CD4-positive, alpha-beta T cell treated with Interleukin-21 for 1 hour (primary cell): Measurements from ENCODE around the gene MRPL36.
"Not testable (repeated sequence)": the region's sequence is repeated elsewhere in the genome, so short reads cannot be mapped to it uniquely, and the experiment has no call there.

Experiments used
- DNase-seq: peaks from one replicate; pipeline ENCODE4 v3.0.0-alpha.2; 2020

The MRPL36 gene

DNA sequence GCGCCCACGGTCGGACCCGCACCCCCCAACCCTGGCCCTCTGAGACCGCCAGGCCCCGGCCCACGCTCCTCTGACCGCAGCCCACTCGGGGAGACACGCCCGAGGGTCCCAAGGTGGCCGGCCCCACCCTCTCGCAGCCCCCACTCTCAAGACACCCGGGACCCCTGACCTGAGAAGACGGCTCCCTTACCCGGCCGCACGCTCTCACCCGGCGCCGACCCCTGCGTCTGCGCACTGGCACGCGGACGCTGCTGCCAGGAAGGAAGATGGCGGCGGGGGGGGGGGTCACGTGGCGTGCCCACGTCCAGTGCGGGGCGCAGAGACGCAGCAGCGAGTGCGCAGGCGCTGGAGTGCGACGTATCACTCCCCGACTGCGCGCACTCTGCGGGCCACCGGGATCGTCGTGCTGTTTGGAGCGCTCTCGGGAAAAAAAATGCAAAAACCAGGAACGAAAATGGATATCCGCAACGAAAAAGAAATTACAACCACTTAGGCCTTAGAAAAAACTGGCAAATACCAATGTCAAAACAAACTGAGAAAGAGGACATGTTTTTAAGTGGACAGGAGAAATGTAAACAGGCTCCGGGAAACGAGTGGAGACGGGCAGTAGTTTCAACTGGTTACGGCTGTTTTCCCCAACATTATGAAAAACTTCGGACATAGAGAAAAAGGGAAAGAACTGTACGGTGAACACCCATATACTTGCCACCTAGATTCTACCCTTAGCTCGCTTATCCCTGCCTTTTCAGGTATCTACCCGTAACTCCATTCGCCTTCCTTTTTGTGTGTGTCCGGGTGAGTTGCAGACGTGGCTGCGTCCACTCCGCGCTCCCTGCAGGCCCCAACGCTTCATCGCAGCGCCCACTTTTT is at the start of gene MRPL36:
TSS of gene MRPL36 (minus strand) at position 236 of the 870 bp plus-strand sequence. CDS start 902 bp downstream, outside the sequence.
- DNase-seq, result peak; percentile 91

- DNase-seq, result no peak
These were observed 48.0 kb upstream of the MRPL36 start for GRCh38 chr5:1847611-1848010.

GRCh38 chr5:1847056-1847455 is 47.4 kb upstream of the MRPL36 start:
- no peak for DNase-seq

DNA sequence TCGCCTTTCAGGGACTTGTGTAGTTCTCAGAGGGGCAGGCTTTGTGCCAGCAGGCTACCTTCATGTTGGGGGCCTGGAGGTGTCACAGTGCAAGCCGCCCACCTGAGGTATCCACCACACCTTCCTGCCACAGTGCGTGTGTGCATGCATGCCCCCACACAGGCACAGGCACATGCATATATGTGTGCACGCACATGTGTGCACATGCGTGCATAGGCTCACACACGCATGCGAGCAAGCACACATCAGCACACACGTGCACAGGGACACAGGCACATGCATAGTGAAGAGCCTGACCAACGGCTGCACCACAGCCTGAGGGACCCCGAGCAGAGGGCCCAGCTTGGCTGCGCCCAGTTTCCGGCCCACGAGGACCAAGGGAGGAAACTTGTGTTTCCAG is 46.9 kb upstream of the MRPL36 start:
- DNase-seq, result no peak

DNA sequence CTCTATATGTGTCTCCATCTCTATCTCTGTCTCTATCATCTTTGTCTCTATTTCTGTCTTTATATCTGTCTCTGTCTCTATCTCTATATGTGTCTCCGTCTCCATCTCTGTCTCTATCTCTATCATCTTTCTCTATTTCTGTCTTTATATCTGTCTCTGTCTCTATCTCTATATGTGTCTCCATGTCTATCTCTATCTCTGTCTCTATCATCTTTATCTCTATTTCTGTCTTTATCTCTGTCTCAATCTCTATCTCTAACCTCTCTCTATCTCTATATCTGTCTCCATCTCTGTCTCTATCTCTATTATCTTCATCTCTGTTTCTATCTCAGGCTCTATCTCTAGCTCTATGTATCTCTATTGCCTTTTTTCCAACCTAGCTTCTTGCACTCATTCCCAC is 46.1 kb upstream of the MRPL36 start:
- no peak for DNase-seq

DNA sequence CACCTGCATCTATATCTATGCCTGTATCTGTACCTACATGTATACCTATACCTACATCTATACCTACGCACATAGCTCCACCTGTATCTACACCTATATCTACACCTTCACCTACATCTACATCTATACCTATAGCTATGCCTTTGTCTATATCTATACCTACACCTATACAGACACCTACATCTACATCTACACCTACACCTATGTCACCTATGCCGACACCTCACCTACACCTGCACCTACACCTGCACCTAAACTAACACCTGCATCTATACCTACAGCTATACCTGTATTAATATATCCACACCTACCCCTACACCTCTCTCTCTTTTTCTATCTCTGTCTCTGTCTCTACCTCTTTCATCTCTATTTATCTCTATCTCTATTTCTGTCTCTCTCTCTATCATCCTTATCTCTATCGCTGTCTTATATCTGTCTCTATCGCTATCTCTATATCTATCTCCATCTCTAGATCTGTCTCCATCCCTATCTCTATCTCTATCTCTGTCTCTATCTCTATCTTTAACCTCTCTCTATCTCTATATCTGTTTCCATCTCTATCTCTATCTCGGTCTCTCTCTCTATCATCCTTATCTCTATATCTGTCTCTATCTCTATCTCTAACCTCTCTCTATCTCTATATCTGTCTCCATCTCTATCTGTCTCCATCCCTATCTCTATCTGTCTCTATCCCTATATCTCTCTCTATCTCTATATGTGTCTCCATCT is 45.2 kb upstream of the MRPL36 start:
- no peak for DNase-seq

DNA sequence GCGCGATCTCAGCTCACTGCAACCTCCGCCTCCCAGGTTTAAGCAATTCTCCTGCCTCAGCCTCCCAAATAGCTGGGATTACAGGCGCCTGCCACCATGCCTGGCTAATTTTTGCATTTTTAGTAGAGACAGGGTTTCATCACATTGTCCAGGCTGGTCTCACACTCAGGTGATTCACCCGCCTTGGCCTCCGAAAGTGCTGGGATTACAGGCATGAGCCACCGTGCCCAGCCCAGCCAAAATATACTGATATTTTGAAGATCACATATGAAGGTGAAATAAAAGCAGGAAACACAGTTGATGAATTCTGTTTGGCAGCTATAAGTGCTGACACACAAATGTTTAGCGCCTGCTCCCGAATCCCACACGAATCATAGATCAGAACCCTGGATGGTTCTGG is 44.1 kb upstream of the MRPL36 start:
- DNase-seq, result not testable (repeated sequence)

DNA sequence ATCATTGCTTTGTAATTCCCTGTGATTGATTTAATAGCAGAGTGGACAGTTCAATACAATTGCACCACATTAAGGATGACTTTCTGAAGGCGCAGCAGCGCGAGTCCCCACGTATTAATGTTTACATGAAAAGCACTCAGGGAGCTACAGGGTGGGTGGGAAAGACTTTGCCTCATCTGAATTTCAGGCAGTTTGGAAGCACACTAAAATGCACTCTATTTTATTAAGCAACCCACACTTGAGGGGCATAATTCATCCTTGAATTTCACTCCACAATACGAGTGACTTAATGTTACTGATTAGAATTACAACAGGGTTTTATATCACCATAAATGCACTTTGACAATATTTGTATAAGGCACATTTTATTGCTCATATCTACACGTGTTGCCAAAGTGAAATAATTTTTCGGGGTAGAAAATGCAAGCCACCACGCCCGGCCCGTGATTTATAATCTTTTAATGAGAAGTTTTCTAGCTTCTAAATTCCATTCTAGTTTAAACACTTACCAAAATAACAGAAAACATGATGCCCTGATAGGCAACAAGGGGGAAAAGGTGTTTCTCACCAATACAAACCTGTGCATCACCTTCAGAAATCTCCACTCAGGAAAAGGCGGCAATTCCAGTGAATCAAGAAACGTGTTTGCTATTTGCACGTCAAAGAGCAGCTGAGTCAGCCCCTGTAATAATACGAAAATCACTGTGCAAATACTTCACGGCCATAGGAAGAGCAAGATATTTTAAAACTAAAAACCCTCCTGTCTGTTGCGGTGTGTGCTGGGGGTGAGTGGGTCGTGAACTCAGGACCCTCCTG is 42.6 kb upstream of the MRPL36 start:
- no peak for DNase-seq

DNA sequence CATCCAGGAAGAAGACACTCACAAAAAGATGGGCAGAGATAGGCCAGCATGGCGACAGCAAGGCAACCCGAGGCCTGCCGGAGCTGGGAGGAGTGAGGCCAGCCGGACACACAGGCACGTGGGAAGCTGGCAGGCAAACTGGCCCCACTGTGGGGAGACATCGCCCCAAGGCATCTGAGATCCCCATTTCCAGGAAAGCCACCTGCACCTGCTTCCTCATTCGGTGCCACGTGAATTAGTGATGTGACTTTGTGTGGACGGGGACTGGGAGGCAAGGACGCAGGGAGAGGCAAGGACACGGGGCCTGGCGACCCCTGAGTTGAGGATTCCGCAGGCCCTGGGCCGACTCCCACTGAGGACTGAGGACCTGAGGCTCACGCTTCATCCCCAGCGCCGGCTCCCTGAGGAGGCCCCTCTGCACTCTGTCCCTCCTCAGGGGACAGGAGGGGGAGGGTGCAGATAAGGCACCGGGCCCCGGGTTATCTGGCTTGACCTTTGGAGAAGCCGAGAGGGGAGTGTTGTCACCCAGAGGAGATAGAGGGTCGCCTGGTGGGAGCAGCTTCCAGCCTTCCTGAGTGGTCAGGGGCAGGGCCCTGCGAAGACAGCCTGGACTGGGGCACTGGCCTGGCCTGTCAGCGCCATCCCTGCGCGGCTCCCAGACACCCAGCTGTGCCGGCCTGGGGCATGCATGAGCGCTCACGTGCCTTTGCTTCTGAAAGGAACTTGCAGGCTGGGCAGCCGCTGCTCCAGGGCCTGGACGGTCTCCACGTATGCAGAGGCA is 41.3 kb upstream of the MRPL36 start:
- no peak for DNase-seq

DNA sequence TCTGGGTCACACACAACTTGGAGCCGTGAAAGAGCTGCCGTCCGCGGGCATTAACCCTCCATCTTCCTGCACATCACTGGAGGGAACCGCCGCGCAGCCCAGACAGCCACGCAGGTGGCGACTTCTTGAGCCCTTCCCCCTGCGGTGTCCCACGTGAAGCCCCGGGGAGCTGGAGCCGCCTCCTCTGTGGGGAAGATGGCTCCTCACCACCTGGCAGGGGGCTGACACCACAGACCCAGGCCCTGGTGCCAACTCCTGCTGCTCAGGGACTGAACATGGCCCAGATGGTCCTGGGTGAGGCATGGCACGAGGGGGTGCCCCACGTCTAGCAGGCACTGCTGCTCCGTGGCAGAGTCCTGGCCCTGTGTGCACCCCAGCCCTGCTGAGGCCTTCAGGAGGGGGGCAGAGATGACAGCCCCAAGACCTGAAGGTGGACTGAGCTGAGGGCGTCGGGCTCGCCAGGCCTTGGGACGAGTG is 40.5 kb upstream of the MRPL36 start:
- DNase-seq, result no peak

DNA sequence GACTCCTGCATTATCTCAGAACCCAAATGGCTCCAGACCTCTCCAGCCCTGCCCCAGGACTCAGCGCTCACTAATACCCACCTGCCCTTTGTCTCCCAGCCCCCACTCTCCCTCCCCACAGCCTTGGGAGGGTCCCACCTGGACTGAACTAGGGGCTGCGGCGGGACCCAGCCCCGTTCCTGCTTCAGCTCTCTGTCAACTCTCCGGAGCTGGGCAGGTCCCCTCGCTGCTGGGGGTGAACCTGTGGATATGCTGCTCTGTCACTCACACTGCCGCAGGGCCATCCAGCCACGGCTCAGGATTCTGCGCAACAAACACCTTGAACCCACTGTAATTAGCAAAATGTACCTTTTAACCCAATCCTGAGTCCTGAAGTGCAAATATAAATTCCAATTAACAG is 38.4 kb upstream of the MRPL36 start:
- no peak for DNase-seq

DNA sequence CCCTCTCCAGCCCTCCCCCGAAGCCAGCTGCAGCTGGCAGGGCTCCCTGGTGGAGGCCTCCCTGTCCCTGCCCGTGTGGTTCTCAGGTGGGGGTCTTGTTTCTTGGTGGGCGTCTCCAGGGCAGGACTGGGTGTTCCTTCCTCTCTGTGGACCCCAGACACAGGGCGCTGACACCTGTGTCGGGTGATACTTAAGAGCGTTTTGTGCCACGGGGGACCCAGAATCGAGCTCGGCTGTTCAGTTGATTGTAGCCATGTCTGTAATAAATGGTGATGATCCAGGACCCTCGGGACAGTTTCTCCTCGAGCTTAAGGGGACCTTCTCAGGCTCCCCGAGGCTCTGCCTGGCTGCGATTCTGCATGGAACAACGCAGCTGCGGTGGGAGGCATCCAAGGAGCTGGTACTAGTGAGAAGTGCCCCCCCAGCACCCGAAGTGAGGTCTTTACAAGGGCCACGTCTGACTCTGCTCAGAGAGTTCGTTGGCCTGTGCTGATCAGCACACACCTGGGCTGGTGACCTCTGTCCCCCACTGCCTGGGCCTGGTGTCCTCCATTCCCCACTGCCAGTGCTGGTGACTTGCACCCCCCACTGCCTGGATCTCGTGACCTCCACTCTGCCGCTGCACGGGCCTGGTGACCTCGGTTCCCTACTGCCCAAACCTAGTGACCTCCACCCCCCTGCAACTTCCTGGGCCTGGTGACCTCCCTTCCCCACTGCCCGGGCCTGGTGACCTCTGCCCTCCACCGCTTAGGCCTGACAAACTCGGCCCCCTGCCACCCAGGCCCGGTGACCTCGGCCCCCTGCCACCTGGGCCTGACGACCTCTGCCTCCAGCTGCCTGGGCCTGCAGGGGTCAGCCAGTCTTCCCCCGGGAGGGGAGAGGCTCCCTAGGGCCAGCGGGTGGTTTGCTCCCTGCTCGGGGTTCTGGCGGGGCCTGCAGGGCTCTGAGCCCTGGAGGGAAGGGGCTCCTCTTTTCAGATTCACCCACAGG is 37.5 kb upstream of the MRPL36 start:
- DNase-seq, result no peak

DNA sequence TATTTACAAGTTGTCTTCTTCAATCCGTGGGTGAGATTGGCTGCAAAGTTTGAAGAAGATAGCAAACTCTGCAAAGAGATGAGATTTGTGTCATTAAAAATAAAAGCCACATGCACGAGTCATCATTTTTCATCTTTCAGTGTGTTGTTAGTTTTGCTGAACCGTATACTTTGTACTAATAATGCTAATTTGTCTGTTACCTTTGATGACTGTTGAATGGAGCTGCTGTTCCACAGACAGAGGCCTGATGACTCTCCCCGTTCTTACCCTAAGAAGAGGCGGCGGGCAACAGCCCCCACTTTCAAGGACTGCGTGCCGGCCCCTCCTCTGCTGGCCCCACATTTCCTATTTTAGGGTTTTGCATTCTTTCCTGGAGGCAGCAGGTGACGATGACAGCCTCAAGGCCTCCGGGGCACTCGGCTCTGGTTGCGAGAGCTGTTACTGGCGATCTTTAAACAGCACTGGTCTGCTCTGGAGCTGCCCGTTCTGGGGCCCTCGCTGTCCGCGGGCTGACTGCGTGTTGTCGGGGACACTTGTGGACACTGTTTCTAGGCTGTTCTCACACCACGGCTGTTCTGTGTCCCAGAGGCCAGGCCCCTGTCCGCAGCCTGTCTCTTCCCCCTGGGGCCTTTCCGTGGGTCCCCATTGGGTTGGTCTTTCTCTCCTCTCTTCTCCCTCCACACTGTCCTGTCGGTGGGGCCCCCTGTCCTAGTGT is 36.7 kb upstream of the MRPL36 start:
- DNase-seq, result no peak

- no peak for DNase-seq
These were observed 35.8 kb upstream of the MRPL36 start for GRCh38 chr5:1835431-1835830.

GRCh38 chr5:1834721-1835429 is 35.2 kb upstream of the MRPL36 start:
- DNase-seq, result no peak

- DNase-seq, result no peak
These were observed 34.5 kb upstream of the MRPL36 start for GRCh38 chr5:1834022-1834551.

DNA sequence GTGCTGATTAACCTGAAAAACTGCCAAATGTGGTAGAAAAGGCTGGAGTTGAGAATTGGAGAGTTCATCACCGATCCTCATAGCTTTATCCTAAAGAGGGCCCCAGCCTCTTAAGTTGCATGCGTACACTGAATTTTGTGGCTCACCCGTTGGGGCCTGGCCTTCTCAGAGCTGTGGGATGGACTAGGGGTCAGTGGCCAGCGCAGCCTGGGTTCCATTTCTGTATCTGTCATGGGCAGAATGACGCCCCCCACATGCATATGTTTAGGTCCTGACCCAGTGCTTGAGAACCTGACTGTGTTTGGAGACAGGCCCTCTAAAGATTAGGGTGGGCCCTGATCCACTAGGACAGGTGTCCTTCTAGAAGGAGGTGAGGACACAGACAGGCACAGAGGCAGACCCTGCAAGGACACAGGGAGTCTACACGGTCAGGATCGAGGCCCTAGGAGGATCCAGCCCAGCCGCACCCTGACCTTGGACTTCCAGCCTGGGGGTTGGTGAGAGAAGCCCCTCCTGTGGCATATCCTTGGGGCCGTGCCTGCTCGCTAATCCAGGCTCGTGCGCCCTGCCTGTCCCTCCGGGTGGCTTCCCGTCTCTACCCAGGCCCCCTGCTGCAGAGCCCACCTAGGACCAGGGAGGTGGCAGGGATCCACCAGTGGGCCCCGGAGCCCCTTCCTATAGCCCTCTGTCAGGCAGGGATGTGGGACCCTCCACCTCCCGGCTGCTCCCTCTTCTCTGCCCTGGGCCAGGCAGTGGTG is 33.8 kb upstream of the MRPL36 start:
- DNase-seq, result no peak

- no peak for DNase-seq
These were observed 33.0 kb upstream of the MRPL36 start for GRCh38 chr5:1832511-1833250.
